ENCODE measurements around the gene FMNL3.

FMNL3 gene

GRCh38 chr12:49604856-49605255, 102.3 kb downstream of the FMNL3 start:
- TF ChIP-seq CTCF (IDR thresholded peaks at IDR 0.05), result no peak

- no peak for TF ChIP-seq CTCF (IDR thresholded peaks at IDR 0.05)
These were observed 103.5 kb downstream of the FMNL3 start for GRCh38 chr12:49603721-49604120.

DNA sequence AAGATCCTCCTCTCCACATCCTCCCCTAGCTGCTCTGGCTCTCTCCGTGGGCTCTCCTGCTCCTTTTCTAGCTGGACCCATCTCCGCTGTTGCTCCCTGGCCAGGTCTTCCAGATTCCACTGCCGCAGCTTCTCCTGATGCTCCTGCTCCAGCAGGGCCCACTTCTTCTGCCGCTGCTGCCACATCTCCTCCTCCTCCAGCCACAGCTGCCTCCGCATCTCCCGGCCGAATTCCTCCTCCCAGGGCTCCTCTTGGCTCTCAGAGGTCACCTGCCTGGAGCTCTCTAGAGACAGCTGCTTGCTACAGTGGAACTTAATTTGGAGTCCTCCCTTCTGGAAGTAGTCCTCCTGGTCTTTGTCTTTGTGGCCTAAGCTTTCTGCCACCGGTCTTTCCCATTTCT, 107.2 kb downstream of the FMNL3 start:
- no peak for TF ChIP-seq CTCF (IDR thresholded peaks at IDR 0.05)

DNA sequence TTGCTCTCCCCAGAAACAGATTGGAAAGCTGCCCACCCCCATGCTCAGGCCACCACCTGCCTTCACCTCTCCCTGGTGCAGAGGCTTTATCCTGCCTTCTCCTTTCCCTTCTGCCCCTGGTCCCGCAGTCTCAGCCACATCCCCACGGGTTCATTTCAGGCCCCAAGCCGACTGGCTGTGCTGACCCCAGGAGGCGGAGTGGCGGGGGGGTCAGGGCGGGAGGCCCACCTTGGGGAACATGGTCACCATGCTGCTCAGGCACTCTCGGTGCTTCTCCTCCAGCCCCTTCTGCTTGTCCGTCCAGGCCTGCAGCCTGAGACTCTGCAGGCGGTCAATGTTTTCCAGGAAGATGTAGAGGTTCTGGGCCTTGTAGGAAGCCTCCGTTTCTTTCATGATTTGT, 108.7 kb downstream of the FMNL3 start:
- TF ChIP-seq CTCF (IDR thresholded peaks at IDR 0.05), result no peak

- no peak for TF ChIP-seq CTCF (IDR thresholded peaks at IDR 0.05)
These were observed 118.3 kb downstream of the FMNL3 start for GRCh38 chr12:49588721-49589516.

GRCh38 chr12:49588281-49588680, 118.9 kb downstream of the FMNL3 start:
- no peak for TF ChIP-seq CTCF (IDR thresholded peaks at IDR 0.05)

DNA sequence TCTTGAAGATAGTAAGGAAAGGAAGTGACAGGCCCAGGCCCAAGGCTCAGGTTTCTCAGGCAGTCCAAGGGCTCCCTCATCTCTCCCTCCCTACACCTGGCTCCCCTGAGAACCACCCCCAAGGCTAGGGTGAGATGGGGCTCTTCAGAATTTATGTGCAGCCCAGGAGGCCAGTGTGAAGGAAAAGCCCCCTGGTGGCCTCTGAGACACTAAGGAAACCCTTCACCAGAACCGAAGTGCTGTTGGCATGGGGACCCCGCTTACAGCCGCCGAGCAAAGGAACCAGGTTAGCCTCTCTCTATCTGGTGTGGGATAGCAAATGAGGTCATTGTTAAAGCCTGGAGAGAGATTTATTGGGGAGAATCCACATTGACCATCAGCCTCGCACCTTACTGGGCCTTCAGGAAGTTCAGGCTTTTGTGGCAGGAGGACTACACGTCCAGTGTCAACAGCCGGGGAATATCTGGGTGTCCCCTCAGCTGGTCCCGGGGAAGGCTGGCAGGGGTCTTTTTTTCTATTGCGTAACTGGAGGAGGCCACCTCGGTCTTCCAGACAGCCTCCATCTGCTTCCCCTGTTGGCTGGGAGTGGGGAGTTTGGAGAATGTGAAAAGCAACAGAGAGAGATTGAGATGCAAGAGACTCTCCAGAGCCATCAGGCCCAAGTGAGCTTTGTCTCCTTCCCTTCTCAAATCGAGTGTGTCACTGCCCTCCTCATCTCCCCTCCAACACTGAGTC, 119.9 kb downstream of the FMNL3 start:
- no peak for TF ChIP-seq CTCF (IDR thresholded peaks at IDR 0.05)
